22Rv1 (cell line): ENCODE data around the gene NUP153.
"Not testable (repeated sequence)": the region's sequence is repeated elsewhere in the genome, so short reads cannot be mapped to it uniquely, and the experiment has no call there.

Source experiments
- H3K27ac ChIP-seq: fragments of 450-650 bp; 2 replicates; pipeline ENCODE4 v1.5.1; 2017
- ZFX ChIP-seq: fragments of 450-650 bp; IDR thresholded peaks from 2 replicates; pipeline ENCODE4 v1.6.1; 2017; ENCODE audit warnings: antibody characterized with exemption, borderline replicate concordance
- TF ChIP-seq, protein P1 (sequence below): fragments of 450-650 bp; IDR thresholded peaks from 2 replicates; pipeline ENCODE4 v1.5.1; 2017; ENCODE audit warnings: mild to moderate bottlenecking

NUP153 gene

DNA sequence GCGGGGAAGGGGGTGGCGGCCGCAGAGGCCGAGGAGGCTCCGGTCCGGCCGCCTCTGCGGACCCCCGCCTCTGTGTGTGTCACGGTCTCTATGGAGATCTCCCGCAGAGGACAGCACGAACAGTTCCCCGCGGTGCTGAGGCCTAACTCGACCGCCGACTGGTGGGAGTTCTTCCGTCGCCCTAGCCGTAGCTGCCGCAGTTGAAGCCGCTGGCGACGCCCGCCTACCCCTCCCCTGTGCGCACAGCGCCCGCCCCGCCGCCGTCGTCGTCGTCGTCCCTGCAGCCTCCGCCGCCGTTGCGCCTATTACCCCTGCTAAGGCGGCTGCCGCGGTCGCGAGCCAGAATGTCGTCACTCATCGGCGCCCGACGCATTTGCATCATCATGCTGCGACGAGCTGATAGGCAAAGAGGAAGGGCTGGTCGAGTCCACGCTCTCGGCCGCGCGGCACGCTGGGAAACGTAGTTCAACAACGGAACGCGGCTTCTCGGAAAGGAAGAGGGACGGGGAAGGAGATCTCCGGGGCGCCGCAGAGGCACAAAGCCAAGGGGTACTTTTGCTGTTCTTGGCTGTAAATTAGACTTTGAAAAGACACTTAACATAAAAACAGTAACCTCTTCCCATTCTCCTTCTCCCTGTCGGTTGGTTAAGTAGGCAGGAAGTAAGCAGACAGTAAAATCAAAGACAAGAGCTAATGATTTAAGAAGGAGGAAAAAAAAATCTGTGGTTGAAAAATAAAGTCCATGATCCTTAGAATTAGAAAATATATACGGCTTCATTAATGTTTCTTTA lies at the start of gene NUP153:
NUP153 (minus strand) TSS at position 346 of the 791 bp plus-strand sequence. CDS start 538 bp downstream, outside the sequence.
- TF ChIP-seq ZFX, result no peak
- TF ChIP-seq, protein P1, sequence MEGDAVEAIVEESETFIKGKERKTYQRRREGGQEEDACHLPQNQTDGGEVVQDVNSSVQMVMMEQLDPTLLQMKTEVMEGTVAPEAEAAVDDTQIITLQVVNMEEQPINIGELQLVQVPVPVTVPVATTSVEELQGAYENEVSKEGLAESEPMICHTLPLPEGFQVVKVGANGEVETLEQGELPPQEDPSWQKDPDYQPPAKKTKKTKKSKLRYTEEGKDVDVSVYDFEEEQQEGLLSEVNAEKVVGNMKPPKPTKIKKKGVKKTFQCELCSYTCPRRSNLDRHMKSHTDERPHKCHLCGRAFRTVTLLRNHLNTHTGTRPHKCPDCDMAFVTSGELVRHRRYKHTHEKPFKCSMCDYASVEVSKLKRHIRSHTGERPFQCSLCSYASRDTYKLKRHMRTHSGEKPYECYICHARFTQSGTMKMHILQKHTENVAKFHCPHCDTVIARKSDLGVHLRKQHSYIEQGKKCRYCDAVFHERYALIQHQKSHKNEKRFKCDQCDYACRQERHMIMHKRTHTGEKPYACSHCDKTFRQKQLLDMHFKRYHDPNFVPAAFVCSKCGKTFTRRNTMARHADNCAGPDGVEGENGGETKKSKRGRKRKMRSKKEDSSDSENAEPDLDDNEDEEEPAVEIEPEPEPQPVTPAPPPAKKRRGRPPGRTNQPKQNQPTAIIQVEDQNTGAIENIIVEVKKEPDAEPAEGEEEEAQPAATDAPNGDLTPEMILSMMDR, result no peak
- peak within 1 kb of the TSS; percentile 98 for H3K27ac ChIP-seq

DNA sequence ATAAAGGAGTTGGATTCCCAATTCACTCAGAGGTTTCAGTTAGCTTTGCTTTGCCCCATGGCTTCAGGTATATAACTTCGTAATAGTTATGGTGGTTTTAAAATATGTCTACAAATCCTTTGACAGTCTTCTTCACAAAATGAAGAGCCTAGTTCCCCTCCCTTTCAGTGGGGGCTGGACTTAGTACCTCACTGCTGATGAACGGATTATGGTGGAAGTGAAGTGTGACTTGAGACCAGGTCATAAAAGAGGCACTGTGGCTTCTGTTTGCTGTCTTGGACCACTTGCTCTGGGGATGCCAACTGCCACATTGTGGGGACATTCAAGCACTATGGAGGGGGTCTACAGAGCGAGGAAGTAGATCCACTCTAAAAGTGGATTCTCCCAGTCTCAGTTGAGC lies 47.5 kb upstream of the NUP153 start:
- no peak overlapping the region for H3K27ac ChIP-seq

DNA sequence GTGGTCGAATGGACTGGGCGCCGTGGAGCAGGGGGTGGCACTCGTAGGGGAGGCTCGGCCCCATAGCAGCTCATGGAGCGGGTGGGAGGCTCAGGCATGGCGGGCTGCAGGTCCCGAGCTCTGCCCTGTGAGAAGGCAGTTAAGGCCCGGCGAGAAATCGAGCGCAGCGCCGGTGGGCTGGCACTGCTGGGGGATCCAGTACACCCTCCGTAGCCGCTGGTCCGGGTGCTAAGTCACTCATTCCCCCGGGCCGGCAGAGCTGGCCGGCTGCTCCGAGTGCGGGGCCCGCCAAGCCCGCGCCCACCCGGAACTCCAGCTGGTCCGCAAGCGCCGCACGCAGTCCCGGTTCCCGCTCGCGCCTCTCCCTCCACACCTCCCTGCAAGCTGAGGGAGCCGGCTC lies 38.6 kb upstream of the NUP153 start:
- H3K27ac ChIP-seq, result not testable (repeated sequence)

More for the DNA sequence above, 47.5 kb upstream of the NUP153 start:
- TF ChIP-seq, protein P1, result no peak
- TF ChIP-seq ZFX, result no peak

DNA sequence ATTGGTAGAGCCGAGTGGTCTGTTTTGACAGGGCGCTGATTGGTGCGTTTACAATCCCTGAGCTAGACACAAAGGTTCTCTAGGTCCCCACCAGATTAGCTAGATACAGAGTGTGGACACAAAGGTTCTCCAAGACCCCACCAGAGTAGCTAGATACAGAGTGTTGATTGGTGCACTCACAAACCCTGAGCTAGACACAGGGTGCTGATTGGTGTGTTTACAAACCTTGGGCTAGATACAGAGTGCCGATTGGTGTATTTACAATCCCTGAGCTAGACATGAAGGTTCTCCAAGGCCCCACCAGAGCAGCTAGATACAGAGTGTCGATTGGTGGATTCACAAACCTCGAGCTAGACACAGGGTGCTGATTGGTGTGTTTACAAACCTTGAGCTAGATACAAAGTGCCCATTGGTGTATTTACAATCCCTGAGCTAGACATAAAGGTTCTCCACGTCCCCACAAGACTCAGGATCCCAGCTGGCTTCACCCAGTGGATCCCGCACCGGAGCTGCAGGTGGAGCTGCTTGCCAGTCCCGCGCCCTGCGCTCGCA lies 38.1 kb upstream of the NUP153 start:
- not testable (repeated sequence) for H3K27ac ChIP-seq

DNA sequence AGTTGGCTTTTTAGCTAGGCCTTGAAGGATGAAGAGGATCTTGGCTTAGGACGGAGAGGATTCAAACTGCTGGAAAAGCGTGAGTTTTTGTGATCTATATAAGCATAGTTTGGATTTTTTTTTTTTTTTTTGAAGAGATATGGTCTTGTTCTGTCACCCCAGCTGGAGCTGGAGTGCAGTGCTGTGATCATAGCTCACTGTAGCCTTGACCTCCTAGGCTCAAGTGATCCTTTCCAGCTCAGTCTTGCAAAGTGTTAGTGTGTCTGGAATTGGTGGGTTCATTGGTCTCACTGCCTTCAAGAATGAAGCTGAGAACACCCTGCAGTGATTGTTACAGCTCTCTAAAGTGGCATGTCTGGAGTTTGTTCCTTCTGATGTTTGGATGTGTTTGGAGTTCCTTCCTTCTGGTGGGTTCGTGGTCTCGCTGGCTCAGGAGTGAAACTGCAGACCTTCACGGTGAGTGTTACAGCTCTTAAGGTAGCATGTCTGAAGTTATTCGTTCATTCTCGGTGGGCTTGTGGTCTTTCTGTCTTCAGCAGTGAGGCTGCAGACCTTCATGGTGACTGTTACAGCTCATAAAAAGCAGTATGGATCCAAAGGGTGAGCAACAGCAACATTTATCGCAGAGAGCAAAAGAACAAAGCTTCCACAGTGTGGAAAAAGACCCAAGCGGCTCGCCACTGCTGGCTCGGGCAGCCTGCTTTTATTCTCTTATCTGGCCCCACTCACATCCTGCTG lies 37.5 kb upstream of the NUP153 start:
- H3K27ac ChIP-seq, result no peak overlapping the region
- TF ChIP-seq, protein P1, result no peak
- no peak for TF ChIP-seq ZFX

DNA sequence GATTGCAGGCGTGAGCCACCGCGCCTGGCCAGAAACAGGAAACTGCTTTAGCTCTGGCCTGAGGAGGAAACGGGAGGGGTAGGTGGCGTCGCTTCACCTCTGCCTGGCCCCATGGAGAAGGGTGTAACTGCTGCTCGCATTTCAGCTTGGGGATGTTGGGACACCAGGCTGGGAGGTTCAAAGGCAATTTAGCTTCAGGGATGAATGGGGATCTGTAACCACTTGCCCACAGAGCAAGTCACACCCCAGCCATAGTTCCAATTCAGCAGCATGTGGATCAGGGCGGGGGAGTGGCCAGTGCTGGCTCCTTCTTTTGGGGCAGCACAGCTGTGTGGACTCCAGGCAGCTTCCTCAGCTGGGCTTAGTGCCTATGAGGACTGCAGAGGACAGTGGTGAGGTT lies 34.8 kb upstream of the NUP153 start:
- TF ChIP-seq, protein P1, result no peak
- no peak for TF ChIP-seq ZFX
- no peak overlapping the region for H3K27ac ChIP-seq

DNA sequence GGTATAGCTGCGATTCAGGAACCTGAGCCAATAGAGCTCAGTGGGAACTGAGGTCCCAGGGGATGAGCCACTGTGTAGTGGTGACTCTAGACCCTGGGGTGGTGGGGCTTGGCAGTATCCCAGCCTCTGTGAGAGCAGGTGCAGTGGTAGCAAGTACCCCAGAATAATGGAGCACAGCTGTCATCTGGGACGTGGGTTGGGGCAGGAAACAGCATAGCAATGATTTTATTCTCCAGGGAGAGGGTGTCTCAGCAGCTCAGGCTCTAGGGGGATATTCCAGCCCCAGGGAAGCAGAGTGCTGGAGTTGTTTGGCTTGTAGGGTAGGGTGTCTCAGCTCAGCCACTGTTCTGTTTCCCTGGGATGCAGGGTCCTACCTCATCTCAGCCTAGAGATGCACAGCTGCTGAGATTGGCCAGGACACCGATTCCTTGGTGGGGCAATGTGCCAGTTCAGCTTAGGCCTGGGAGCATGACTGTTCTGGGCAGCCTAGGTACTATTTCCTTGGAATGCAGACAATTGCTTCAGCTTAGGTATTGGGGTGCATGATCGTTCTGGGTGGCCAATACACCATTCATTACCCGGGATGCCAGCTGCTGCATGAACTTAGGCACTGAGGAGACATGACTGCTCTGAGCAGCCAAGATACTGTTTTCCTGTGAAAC lies 34.0 kb upstream of the NUP153 start:
- no peak for TF ChIP-seq ZFX
- TF ChIP-seq, protein P1, result no peak
- no peak overlapping the region for H3K27ac ChIP-seq

DNA sequence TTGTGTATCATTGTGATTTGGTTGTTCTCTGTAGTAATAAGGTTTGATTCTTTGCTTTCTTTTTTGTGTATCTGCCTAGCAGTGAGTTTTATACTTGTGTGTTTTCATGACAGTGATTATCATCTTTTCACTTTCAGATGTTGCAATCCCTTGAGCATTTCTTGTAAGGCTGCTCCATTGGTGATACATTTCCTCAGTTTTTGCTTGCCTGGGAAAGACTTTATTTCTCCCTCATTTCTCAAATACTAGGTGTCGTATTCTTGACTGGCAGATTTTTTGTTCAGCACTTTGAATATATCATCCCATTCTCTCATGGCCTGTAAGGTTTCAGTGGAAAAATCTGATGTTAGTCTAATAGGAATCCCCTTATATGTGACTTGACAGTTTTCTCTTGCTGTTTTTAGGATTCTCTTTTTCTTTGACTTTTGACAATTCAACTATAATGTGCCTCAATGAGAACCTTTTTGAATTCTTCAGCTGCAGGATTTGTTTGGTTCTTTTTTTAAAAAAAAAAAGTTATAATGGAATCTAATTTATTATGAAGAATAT lies 31.1 kb upstream of the NUP153 start:
- no peak overlapping the region for H3K27ac ChIP-seq
- TF ChIP-seq ZFX, result no peak
- TF ChIP-seq, protein P1, result no peak

DNA sequence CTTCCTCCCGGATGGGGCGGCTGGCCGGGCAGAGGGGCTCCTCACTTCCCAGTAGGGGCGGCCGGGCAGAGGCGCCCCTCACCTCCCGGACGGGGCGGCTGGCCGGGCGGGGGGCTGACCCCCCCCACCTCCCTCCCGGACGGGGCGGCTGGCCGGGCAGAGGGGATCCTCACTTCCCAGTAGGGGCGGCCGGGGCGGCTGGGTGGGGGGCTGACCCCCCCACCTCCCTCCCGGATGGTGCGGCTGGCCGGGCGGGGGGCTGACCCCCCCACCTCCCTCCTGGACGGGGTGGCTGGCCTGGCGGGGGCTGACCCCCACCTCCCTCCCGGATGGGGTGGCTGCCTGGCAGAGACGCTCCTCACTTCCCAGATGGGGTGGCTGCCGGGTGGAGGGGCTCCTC lies 28.6 kb upstream of the NUP153 start:
- not testable (repeated sequence) for H3K27ac ChIP-seq
